ENCODE data around the gene NUDT8.
"Not testable (repeated sequence)": the region's sequence is repeated elsewhere in the genome, so short reads cannot be mapped to it uniquely, and the experiment has no call there.

The NUDT8 gene

GRCh38 chr11:67629386-67630227 is at the start of gene NUDT8:
Gene NUDT8, minus strand, starts transcription at chr11:67629937. Its CDS starts 26 bp downstream, at chr11:67629911.
- peak; percentile 75 for DNase-seq

DNA sequence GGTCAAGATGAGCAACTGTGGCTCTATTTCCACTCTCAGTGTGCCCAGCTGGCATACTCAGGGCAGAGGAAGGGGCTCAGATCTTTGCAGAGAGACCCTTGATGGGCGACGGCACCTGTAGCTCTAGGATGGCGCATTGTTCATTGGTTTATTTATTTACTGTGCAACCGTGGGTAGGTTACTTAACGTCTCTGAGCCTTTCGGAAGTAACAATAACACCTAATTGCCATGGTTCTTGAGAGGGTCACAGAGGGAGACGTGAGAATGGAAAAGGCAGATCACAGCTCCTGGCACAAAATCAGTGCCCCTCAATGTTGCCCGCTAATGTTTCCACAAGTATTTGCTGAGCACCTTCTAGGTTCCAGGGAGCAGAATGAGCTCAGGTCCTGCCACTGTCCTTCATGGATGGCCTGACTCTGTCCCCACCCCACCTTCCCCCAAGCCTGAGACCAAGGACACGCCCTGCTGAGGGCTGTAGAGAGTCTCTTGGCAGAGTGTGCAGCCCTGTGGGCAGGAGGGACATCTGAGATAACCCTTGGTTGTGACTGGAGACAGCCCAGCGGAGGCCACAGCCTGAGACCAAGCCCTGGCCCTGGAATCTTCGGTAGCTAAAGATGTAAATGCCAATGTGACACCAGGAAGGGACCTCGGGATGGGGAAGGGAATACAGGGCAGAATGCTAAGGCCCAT is 45.5 kb upstream of the NUDT8 start:
- DNase-seq: no peak

DNA sequence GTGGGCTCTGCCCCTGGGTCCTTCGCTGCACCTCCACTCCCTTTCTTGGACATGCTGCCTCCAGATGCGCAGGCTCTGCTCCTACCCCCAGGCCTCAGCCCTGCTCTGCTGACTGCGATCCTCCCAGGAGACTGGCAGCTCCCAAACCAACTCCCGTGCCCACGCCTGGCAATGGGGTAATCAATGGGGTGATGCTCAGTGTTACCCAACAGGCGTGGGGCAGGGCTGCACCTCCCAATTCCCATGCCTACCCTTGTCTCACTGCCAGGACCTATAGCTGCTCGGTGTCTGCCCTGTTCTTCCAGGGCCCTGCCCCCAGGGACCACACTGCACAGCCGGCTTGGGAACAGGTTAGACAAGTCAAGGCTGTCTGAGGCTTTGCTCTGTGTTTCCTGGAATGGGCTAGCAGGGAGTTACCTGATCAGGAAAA is 44.7 kb upstream of the NUDT8 start, which contains the start of gene ALDH3B2:
Gene ALDH3B2 (minus strand): TSS at position 182 of the 430 bp plus-strand sequence. CDS start 7,688 bp downstream, outside the sequence.
- DNase-seq: no peak

DNA sequence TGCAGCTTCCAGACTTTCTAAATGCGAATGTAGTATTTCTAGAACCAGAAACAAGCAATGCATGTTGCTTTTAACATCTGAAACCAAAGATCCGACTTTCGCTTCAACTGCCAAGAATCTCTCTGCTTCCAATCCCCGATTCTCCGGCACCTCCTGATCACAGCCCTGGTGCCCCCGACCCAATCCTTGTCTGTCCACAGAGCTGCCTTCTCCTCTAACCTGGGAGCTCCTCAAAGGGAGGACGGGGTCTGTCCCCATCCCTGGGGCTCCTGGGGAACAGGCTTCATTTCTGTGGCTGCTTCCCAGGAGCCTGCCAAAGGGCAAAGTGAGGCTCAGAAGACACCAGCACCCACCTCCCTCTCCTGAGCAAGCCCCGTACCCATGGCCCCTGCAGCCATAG is 44.2 kb upstream of the NUDT8 start:
- DNase-seq: no peak

DNA sequence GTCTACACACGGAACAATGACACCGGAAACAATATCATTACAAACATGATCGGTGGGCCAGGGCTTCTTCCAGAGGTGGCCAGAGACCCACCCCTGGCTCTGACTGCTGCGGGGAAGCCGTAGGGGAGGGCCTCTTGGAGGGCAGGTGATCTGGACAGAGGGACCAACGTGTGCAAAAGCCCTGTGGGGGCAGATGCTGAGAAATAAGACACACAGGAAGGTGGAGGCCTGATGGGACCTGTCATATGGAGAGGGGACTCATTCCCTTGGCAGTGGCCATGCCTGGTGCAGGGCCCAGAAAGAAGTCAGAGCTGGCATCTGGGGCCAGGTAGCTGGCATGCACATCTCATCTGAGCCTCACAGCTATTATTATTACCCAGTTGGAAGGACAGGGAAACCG is 43.6 kb upstream of the NUDT8 start:
- DNase-seq: no peak

- no peak for DNase-seq
These were observed 41.4 kb upstream of the NUDT8 start for GRCh38 chr11:67671211-67671520.

DNA sequence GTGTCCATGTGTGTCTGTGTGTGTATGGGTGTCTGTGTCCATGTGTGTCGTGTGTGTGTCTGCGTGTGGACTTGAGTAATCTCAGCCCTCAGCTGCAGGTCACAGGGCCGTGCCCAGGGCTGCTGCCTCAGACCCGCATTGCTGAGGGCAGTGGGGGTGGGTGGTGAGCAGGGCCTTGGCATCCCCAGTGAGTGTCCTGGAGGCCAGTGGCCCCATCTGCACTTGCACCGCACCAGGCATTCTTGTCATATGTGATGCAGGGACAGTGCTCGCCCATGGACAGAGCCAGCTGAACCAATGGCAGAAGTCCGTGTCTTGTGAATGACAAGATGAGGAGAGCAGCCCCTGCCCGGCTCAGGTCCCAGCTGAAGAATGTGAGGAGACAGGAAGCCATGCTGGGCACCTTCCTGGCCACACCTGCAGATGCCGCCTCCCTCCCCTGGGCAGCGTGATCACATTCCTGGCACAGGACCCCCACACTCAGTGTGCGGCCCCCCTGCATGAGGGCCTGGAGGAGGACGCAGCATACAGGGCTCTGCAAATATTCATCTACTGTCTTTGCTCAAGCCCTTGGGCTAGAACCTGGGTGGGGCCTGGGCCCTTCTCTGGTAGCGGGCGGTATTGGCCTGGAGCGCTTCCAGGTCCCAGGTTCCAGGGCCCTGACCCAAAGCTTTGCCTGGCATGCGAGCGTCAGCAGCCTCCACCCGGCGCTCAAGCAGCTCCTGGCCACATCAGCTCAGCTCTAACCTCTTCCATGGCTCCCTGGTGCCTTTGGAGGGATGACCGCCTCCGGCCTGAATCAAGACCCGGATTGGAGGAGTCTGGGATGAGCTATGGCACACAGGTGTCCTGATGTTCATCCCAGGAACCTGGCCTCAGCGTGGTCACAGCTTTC is 40.8 kb upstream of the NUDT8 start:
- DNase-seq: no peak

- DNase-seq: no peak
These were observed 38.4 kb upstream of the NUDT8 start for GRCh38 chr11:67668192-67668551.

- no peak for DNase-seq
These were observed 37.9 kb upstream of the NUDT8 start for GRCh38 chr11:67667490-67668191.

GRCh38 chr11:67666676-67667489 is 37.1 kb upstream of the NUDT8 start:
- DNase-seq: no peak

DNA sequence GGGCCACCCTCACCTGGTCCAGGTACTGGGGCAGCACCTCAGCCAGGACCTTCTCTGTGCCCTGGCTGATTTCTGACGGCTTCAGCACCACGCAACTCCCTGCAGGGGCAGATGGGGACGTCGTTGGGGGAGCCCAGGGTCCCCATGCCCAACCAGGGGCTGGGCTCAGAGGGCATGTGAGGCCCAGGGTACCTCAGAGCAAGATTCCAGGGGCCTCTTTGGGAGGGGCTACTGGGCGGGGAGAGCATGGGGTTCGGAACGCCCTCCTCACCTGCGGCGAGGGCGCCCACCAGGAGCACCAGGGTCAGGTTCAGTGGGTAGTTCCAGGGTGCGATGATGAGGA is 36.5 kb upstream of the NUDT8 start:
- no peak for DNase-seq

DNA sequence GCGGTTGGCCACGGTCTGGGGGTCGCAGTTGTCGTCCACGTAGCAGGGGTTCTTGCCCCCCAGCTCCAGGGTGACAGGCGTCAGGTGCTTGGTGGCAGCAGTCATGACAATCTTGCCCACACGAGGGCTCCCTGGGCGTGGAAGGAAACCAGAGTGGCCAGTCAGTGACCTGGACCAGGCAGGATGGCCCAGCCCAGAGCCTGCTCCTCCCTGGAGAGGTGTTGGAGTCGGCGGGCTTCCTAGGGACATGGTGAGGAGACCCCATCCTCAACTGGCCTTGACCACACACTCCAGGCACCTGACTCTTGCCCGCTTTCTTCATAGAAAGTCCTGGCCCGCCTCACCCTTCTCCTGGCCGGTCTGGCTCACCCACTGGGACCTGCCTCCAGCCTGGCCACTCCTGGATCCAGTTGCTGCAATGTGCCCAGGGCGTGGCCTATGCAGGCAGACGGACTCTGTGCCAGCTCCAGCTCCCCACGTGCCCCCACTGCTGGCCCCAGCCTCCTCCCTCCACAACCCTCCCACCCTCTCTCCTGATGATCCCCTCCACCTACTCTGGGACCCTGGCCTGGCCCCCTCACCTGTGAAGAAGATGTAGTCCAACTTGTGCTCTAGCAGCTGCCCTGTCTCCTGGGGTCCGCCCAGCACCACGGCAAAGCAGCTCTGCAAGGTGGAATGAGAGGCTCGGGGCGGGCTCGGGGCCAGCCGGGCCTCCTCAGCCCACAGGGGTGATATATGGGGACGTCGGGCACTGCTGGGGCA is 36.0 kb upstream of the NUDT8 start:
- DNase-seq: no peak

GRCh38 chr11:67664696-67665540 is 35.2 kb upstream of the NUDT8 start:
- DNase-seq: no peak

- DNase-seq: no peak
These were observed 34.5 kb upstream of the NUDT8 start for GRCh38 chr11:67664213-67664585.

DNA sequence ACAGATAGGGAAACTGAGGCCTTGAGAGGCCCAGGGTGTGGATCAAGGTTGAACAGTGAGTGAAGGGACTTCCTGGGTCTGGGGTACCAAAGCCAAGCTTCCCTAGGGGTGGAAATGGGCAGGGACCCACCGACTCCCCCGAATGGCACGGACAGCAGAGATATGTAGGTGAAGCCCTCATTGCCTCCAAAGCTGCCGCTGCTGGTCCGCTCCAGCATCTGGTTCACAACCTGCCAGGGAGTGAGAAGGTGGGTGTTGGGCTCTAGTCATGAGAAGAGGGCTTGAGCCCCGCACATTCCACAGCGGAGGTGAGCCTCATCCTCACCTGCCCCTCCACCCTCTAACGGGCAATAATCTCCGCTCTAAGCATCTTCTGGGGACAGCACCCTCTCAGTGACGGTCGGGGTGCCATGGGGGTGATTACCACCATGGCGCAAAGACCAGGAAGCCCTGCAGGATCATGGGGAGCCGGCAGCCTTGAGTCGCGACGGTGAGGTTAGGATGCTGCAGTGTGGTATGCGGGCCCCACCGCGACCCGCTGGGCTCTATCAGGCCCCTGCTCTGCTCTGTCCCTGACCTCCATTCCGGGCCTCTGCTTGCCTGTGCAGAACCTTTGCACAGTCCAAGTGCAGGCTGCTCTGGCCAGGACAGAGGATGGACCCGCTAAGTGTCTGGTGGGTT is 33.9 kb upstream of the NUDT8 start:
- no peak for DNase-seq

- DNase-seq: no peak
These were observed 33.2 kb upstream of the NUDT8 start for GRCh38 chr11:67662835-67663531.

- DNase-seq: no peak
These were observed 32.6 kb upstream of the NUDT8 start for GRCh38 chr11:67662142-67662834.

DNA sequence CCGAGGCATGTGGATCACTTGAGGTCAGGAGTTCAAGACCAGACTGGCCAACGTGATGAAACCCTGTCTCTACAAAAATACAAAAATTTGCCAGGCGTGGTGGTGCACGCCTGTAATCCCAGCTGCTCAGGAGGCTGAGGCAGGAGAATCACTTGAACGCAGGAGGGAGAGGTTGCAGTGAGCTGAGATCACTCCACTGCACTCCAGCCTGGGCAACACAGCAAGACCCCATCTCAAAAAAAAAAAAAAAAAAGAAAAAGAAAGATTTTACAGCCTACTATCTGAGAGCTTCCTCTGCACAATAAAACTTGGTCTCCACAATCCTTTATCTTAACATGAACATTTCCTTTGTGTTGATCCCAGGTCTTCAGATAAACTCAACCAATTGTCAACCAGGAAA is 31.0 kb upstream of the NUDT8 start:
- not testable (repeated sequence) for DNase-seq

Measured in HCEC 1CT (cell line).